Panc1 (cell line): ENCODE data around the gene CCR7.

Experiments
- CTCF ChIP-seq: fragments of 450-650 bp; IDR thresholded peaks from 2 replicates; pipeline ENCODE4 v1.5.1; 2017; ENCODE audit warnings: mild to moderate bottlenecking
- POLR2AphosphoS5 ChIP-seq: IDR thresholded peaks from 2 replicates; pipeline ENCODE4 v1.6.1; 2012; ENCODE audit warnings: mild to moderate bottlenecking, low read depth, low read length, moderate library complexity

GRCh38 chr17:40534371-40535189 is 30.7 kb downstream of the CCR7 start:
- no peak for TF ChIP-seq POLR2AphosphoS5
- no peak for TF ChIP-seq CTCF
